ENCODE results near the gene FLOT1. TPM values are rescaled to one million over a fixed set of nuclear protein-coding genes. Genes with fewer than 3 reads are reported as not detected.
A peak's percentile ranks its signal among the peaks of the same experiment; 100 is the strongest.

FLOT1 gene
- total and polyA plus RNA-seq, 2 of the 13 experiments (the other 11 are each of a cell fraction or from before 2014, with no cell fraction given) = 82.3 to 130 TPM

GRCh38 chr6:30716879-30717128 lies 25.7 kb downstream of the FLOT1 start (continued):
- TF ChIP-seq ZBTB40 (IDR thresholded peaks at IDR 0.05) (no peak), ZBTB40 (CRISPR knock-in tag; IDR thresholded peaks at IDR 0.05) (no peak), GATA4 (IDR thresholded peaks at IDR 0.05; ENCODE audit: borderline replicate concordance, low read depth) (0 out of 2 replicates have a peak, but pooled peaks have one; percentile 6), ZNF737 (CRISPR knock-in tag; IDR thresholded peaks at IDR 0.05; ENCODE audit: borderline replicate concordance) (no peak), DNMT1 (CRISPR knock-in tag; IDR thresholded peaks at IDR 0.05) (peak; percentile 62), ZNF253 (CRISPR knock-in tag; IDR thresholded peaks at IDR 0.05; ENCODE audit: borderline replicate concordance) (no peak), ATRX (CRISPR knock-in tag; IDR thresholded peaks at IDR 0.05; ENCODE audit: borderline replicate concordance) (no peak), TERF1 (CRISPR knock-in tag; IDR thresholded peaks at IDR 0.05) (0 out of 2 replicates have a peak, but pooled peaks have one; percentile 18), MAFF (IDR thresholded peaks at IDR 0.05; ENCODE audit: low read depth, low read length) (no peak), JUND (CRISPR knock-in tag; IDR thresholded peaks at IDR 0.05) (peak; percentile 14; the same call in 1 of the 2 replicates), ATF6 (CRISPR knock-in tag; conservative IDR thresholded peaks at IDR 0.05) (0 out of 2 replicates have a peak, but pooled peaks have one; percentile 10), SRSF9 (IDR thresholded peaks at IDR 0.05; ENCODE audit: borderline replicate concordance, insufficient read depth, low read depth, low read length, poor library complexity, severe bottlenecking) (no peak), TAF1 (CRISPR knock-in tag; IDR thresholded peaks at IDR 0.05) (no peak), ATAD3A (CRISPR knock-in tag; IDR thresholded peaks at IDR 0.05) (no peak), RAD51 (IDR thresholded peaks at IDR 0.05; ENCODE audit: borderline replicate concordance) (no peak), ZNF775 (CRISPR knock-in tag; IDR thresholded peaks at IDR 0.05; ENCODE audit: borderline replicate concordance) (no peak), MTA1 (CRISPR knock-in tag; IDR thresholded peaks at IDR 0.05; ENCODE audit: borderline replicate concordance) (no peak), NR2F2 (IDR thresholded peaks at IDR 0.05; ENCODE audit: borderline replicate concordance, low read depth) (no peak)
